ENCODE measurements around the gene ADAM15. TPM values are rescaled to one million over a fixed set of nuclear protein-coding genes. Genes with fewer than 3 reads are reported as not detected.

ADAM15 gene
- total RNA-seq, 1 donor, result 60.1 TPM

- DNase-seq (ENCODE audit: low read depth in 2 of 3, low spot score in 2 of 3), result no peak
These were observed 57.2 kb downstream of the ADAM15 start for GRCh38 chr1:155108296-155108695.

DNA sequence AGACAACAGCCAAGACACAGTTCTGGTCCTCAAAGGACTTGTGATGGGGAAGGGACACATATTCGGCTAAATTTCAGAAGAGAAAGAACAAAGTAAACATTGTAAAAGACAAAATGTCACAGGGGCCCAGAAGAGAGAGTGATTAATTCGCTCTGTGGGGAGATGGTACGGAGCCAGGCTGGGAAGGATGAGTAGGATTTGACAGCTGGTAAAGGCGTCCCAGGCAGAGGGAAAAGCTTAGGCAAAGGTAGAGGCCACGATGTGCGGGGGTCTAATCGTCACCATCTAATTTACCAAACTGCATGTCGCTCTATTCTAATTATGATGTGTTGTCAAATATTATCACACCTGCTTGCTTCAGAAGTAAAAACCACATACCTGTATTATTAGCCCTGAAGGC, 59.3 kb downstream of the ADAM15 start:
- no peak for DNase-seq (ENCODE audit: low read depth in 2 of 3, low spot score in 2 of 3)

- peak in 2 of 3 donors; percentile 40 to 78 for DNase-seq (ENCODE audit: low read depth in 2 of 3, low spot score in 2 of 3)
These were observed 59.7 kb downstream of the ADAM15 start for GRCh38 chr1:155110826-155111225.

Other genes with a start within 250 kb of the ADAM15 start
- gene KCNN3, start 181.0 kb upstream of the ADAM15 start, total RNA-seq, result under 0.01 TPM
- 17.2 TPM for gene PMVK, start 114.6 kb upstream of the ADAM15 start, total RNA-seq
- 520 TPM for gene PBXIP1, start 95.2 kb upstream of the ADAM15 start, total RNA-seq
- gene PYGO2, start 89.5 kb upstream of the ADAM15 start, total RNA-seq, result 25.6 TPM
- gene SHC1, start 80.6 kb upstream of the ADAM15 start, total RNA-seq, result 59.5 TPM
- gene CKS1B, start 76.6 kb upstream of the ADAM15 start, total RNA-seq, result 22.9 TPM
- gene FLAD1, start 68.0 kb upstream of the ADAM15 start, total RNA-seq, result 35.0 TPM
- gene LENEP, start 57.7 kb upstream of the ADAM15 start, total RNA-seq, result 0.54 TPM
- gene ZBTB7B, start 48.5 kb upstream of the ADAM15 start, total RNA-seq, result 22.6 TPM
- gene DCST2, start 17.5 kb upstream of the ADAM15 start, total RNA-seq, result under 0.01 TPM
- gene DCST1, start 17.5 kb upstream of the ADAM15 start, total RNA-seq, result under 0.01 TPM
- 5.9 TPM for gene EFNA4, start 12.4 kb downstream of the ADAM15 start, total RNA-seq
- 4.8 TPM for gene EFNA3, start 27.5 kb downstream of the ADAM15 start, total RNA-seq
- gene EFNA1, start 76.6 kb downstream of the ADAM15 start, total RNA-seq, result 21.3 TPM
- 68.1 TPM for gene SLC50A1, start 84.5 kb downstream of the ADAM15 start, total RNA-seq
- gene DPM3, start 89.2 kb downstream of the ADAM15 start, total RNA-seq, result 63.0 TPM
- gene KRTCAP2, start 122.0 kb downstream of the ADAM15 start, total RNA-seq, result 194 TPM
- gene TRIM46, start 122.5 kb downstream of the ADAM15 start, total RNA-seq, result 32.6 TPM
- 72.4 TPM for gene THBS3, start 156.6 kb downstream of the ADAM15 start, total RNA-seq
- 70.3 TPM for gene MTX1, start 157.4 kb downstream of the ADAM15 start, total RNA-seq
- 8.9 TPM for gene ENTREP3, start 204.2 kb downstream of the ADAM15 start, total RNA-seq
- gene SCAMP3, start 211.0 kb downstream of the ADAM15 start, total RNA-seq, result 55.7 TPM
- gene CLK2, start 222.2 kb downstream of the ADAM15 start, total RNA-seq, result 66.0 TPM
- gene HCN3, start 226.1 kb downstream of the ADAM15 start, total RNA-seq, result 4.6 TPM

Data from hematopoietic multipotent progenitor cell (in vitro differentiated cells).